K562 (cell line): Measurements from ENCODE around the gene HOGA1. TPM values are rescaled to one million over a fixed set of nuclear protein-coding genes. Genes with fewer than 3 reads are reported as not detected.

ENCODE experiments used
- ATAC-seq: fragments of 200-7000 bp; cut with Tn5 transposase; 3 replicates; pipeline ENCODE4 v1.9.1; 2020; ENCODE audit warnings: moderate library complexity
- BruUV-seq: library from RNA; stranded (reverse); fragments of 400-500 nt; replicated peaks from 2 replicates; lab custom pipeline; 2021; lab: Mats Ljungman, UMichigan
- CTCF ChIA-PET: fragments of 300-600 bp; formaldehyde crosslinking; extraction: SDS; loops from one replicate; lab custom pipeline; 2021; ENCODE audit warnings: low intra/inter-chr PET ratio; lab: Yijun Ruan, JAX
- POLR2A ChIA-PET: fragments of 300-600, 350-650 bp; sonication (Branson Sonifier 250); formaldehyde crosslinking; extraction: SDS; loops from one replicate; lab custom pipeline; 2021; ENCODE audit warnings: antibody characterized with exemption, inconsistent platforms; lab: Yijun Ruan, JAX
- DNase-seq, 4 experiments: peaks; one replicate each; pipeline versions ENCODE4 v3.0.0 to v3.0.0-alpha.2; 2011 to 2018; ENCODE audit warnings: low spot score in 3 of 4, mixed read lengths in 3 of 4; ENCODE audit errors: extremely low read depth in 1 of 4
- FAIRE-seq: peaks from 2 replicates; lab custom pipeline; 2011; peaks lifted over from hg19 to GRCh38; lab: Jason Lieb, UNC
- H2AFZ ChIP-seq: 2 replicates; pipeline ENCODE4 v1.6.0; 2011; ENCODE audit warnings: low read depth, low read length, control low read depth, inconsistent platforms
- H3K27ac ChIP-seq: fragments of 200-600 bp; 3 replicates; pipeline ENCODE4 v1.8.0; 2011; ENCODE audit warnings: low read depth, mild to moderate bottlenecking, control low read depth, inconsistent platforms, low read length, moderate library complexity, mixed read lengths; ENCODE audit errors: extremely low read depth
- H3K27me3 ChIP-seq, 2 experiments: fragments of 300-600 bp in 1 of 2; 2 replicates in 1 of 2; 3 replicates in 1 of 2; pipeline versions ENCODE4 v1.6.0 to v1.8.0; 2011; ENCODE audit warnings: inconsistent platforms in 2 of 2, low read length in 2 of 2, mild to moderate bottlenecking in 1 of 2, mixed read lengths in 1 of 2, moderate library complexity in 1 of 2; ENCODE audit not compliant: control insufficient read depth in 2 of 2, insufficient read depth in 2 of 2
- H3K36me3 ChIP-seq: fragments of 300-600 bp; 3 replicates; pipeline ENCODE4 v1.8.0; 2011; ENCODE audit warnings: mild to moderate bottlenecking, low read length, inconsistent platforms; ENCODE audit not compliant: control insufficient read depth, insufficient read depth
- H3K4me1 ChIP-seq, 2 experiments: fragments of 200-600 bp in 1 of 2; replicated peaks in 1 of 2; 2 replicates in 1 of 2; 3 replicates in 1 of 2; pipeline versions ENCODE4 v1.5.1 to v1.8.0; 2011; ENCODE audit warnings: inconsistent platforms in 2 of 2, low read length in 2 of 2, mild to moderate bottlenecking in 1 of 2, mixed read lengths in 1 of 2, moderate library complexity in 1 of 2; ENCODE audit not compliant: control insufficient read depth in 2 of 2, insufficient read depth in 2 of 2
- H3K4me2 ChIP-seq: 2 replicates; pipeline ENCODE4 v1.6.1; 2011; ENCODE audit warnings: low read length, control low read depth, inconsistent platforms, mixed read lengths; ENCODE audit not compliant: insufficient read depth
- H3K4me3 ChIP-seq: fragments of 200-600 bp; sonication (generic), shearing (Covaris generic); 2 replicates; pipeline ENCODE4 v1.5.1; 2016; ENCODE audit warnings: control low read depth, inconsistent platforms
- H3K79me2 ChIP-seq: fragments of 200-600 bp; 3 replicates; pipeline ENCODE4 v1.8.0; 2011; ENCODE audit warnings: low read length, inconsistent platforms; ENCODE audit not compliant: control insufficient read depth, insufficient read depth
- H3K9ac ChIP-seq, 2 experiments: 2 replicates each; pipeline versions ENCODE4 v1.6.0 to v1.6.1; 2011; ENCODE audit warnings: low read depth in 2 of 2, low read length in 2 of 2, control low read depth in 1 of 2, inconsistent platforms in 1 of 2, mild to moderate bottlenecking in 1 of 2, mixed read lengths in 1 of 2; ENCODE audit not compliant: insufficient read depth in 1 of 2
- H3K9me1 ChIP-seq: one replicate; pipeline ENCODE4 v1.6.0; 2011; ENCODE audit warnings: inconsistent platforms, mild to moderate bottlenecking, low read length, moderate library complexity; ENCODE audit not compliant: control insufficient read depth, insufficient read depth
- H3K9me3 ChIP-seq: replicated peaks from 2 replicates; pipeline ENCODE4 v1.5.1; 2011; ENCODE audit warnings: low read depth, low read length, inconsistent platforms; ENCODE audit not compliant: control insufficient read depth, insufficient read depth
- H4K20me1 ChIP-seq: replicated peaks from 2 replicates; pipeline ENCODE4 v1.6.1; 2011; ENCODE audit warnings: low read length, inconsistent platforms, mixed read lengths; ENCODE audit not compliant: control insufficient read depth, insufficient read depth
- ARNT ChIP-seq, 2 experiments: fragments of 450-650 bp; IDR thresholded peaks; 2 replicates each; pipeline ENCODE4 v1.6.1; 2016; ENCODE audit warnings: mild to moderate bottlenecking in 1 of 2
- ETS2 ChIP-seq: IDR thresholded peaks from 2 replicates; pipeline ENCODE4 v1.6.1; 2016; ENCODE audit warnings: borderline replicate concordance, missing genetic modification characterization, mild to moderate bottlenecking, moderate library complexity, missing compliant biosample characterization; ENCODE audit not compliant: poor library complexity, severe bottlenecking
- GATAD2B ChIP-seq: fragments of 450-650 bp; IDR thresholded peaks from 2 replicates; pipeline ENCODE4 v1.6.1; 2017; ENCODE audit warnings: mild to moderate bottlenecking, borderline replicate concordance
- MTA2 ChIP-seq: fragments of 450-650 bp; IDR thresholded peaks from 2 replicates; pipeline ENCODE4 v1.6.1; 2016; ENCODE audit warnings: low read depth
- RBM17 ChIP-seq: fragments of 200-400 bp; formaldehyde crosslinking; IDR thresholded peaks from 2 replicates; pipeline ENCODE4 v1.6.1; 2017; ENCODE audit warnings: low read depth, mild to moderate bottlenecking, low read length, borderline replicate concordance
- SMARCA4 ChIP-seq: fragments of 450-650 bp; IDR thresholded peaks from 2 replicates; pipeline ENCODE4 v1.6.1; 2016
- TCF7L2 ChIP-seq: fragments of 150-350 bp; IDR thresholded peaks from 2 replicates; pipeline ENCODE4 v1.6.1; 2016; ENCODE audit warnings: low read depth, mild to moderate bottlenecking, low read length, moderate library complexity
- ZFP36 ChIP-seq: fragments of 150-350 bp; IDR thresholded peaks from 2 replicates; pipeline ENCODE4 v1.6.1; 2018; ENCODE audit warnings: low read length, low read depth; ENCODE audit not compliant: partially characterized antibody
- ZMIZ1 ChIP-seq, 2 experiments: fragments of 150-350 bp in 1 of 2; IDR thresholded peaks; 2 replicates each; pipeline ENCODE4 v1.6.1; 2012 to 2016; ENCODE audit warnings: low read depth in 2 of 2, low read length in 2 of 2, mild to moderate bottlenecking in 1 of 2, moderate library complexity in 1 of 2
- ZNF318 ChIP-seq, 2 experiments: fragments of 450-650 bp; IDR thresholded peaks; 2 replicates each; pipeline ENCODE4 v1.6.1; 2016; ENCODE audit warnings: mild to moderate bottlenecking in 2 of 2, borderline replicate concordance in 1 of 2, low read depth in 1 of 2, moderate library complexity in 1 of 2
- ZNF699 ChIP-seq: fragments of 250-450 bp; sonication (Bioruptor Pico); IDR thresholded peaks from 2 replicates; pipeline ENCODE4 v1.8.0; 2021; ENCODE audit warnings: mild to moderate bottlenecking, moderate library complexity; ENCODE audit not compliant: insufficient replicate concordance
- WGBS: fragments of 100-300 bp; shearing (Covaris generic); methylation state at CpG from one replicate; pipeline ENCODE4 v1.1.6; 2016; ENCODE audit warnings: low coverage, mixed read lengths; ENCODE audit not compliant: insufficient coverage; ENCODE audit errors: missing lambda C conversion rate; 5-methylcytosine and 5-hydroxymethylcytosine counted together
- in situ Hi-C: fragments of 300-500 bp; cut with MboI; formaldehyde crosslinking; loops from 4 replicates; pipeline ENCODE4 v1.15.0; 2018; ENCODE audit warnings: inconsistent platforms, mixed read lengths
- intact Hi-C: fragments of 100-400 bp; cut with micrococcal nuclease; formaldehyde crosslinking; loops from 2 replicates; pipeline ENCODE4 v1.14.2; 2022
- polyA plus RNA-seq, 8 experiments: library from polyadenylated mRNA; depleted of rRNA in 4 of 8; stranded (reverse) in 5 of 8; unstranded in 3 of 8; fragments of >200 nt; fragmentation: Nextera tagmentation in 2 of 8; fragmentation: Illumina TruSeq in 1 of 8; extraction: Ambion mirVana in 2 of 8; extraction: Trizol in 1 of 8; gene quantifications; 2 replicates each; pipeline versions ENCODE4 v1.2.1 to v1.2.3, GENCODE V29; 2011 to 2014; ENCODE audit warnings: inconsistent platforms in 1 of 8, missing spikeins in 1 of 8
- total RNA-seq, 7 experiments: library from RNA; depleted of rRNA in 6 of 7; stranded (reverse); fragments of >200 nt in 6 of 7; fragmentation: Illumina TruSeq in 2 of 7; extraction: Trizol in 2 of 7; gene quantifications; 2 replicates each; pipeline versions ENCODE4 v1.2.1 to v1.2.3, GENCODE V29; 2011 to 2021; ENCODE audit warnings: low replicate concordance in 1 of 7

HOGA1 gene
- total and polyA plus RNA-seq, 9 of the 15 experiments (the other 6 are each of a cell fraction or from before 2014, with no cell fraction given), result not detected

- H3K4me3 ChIP-seq, result no peak overlapping the region
- no TSS peak for BruUV-seq
- no peak for FAIRE-seq
- no peak overlapping the region for H2AFZ ChIP-seq
- peaks cover 11 to 13% of the 10 kb centered on the region in 2 experiments; a peak in 3 of 5 replicates for H3K4me1 ChIP-seq
- no peaks in the 10 kb centered on the region for H4K20me1 ChIP-seq
- H3K4me2 ChIP-seq, result no peak overlapping the region
- TF ChIP-seq ETS2 (no peak), MTA2 (no peak), ZMIZ1 (IDR thresholded peaks at IDR 0.05; ENCODE audit: low read depth in 2 of 2, low read length in 2 of 2) (no peak), SMARCA4 (no peak), RBM17 (no peak), ZFP36 (no peak), ZNF318 (IDR thresholded peaks at IDR 0.05; ENCODE audit: borderline replicate concordance in 1 of 2, low read depth in 1 of 2) (no peak), ARNT (IDR thresholded peaks at IDR 0.05) (no peak), TCF7L2 (no peak), GATAD2B (no peak), ZNF699 (CRISPR knock-in tag) (no peak)
- CTCF ChIA-PET, result no interaction called here
- H3K36me3 ChIP-seq, result no peaks in the 10 kb centered on the region
- no peak for ATAC-seq
- no peak overlapping the region for H3K9ac ChIP-seq
- intact Hi-C loops (no loop called here), in situ Hi-C loops (no loop called here)
- no peak overlapping the region for H3K27ac ChIP-seq
- H3K9me3 ChIP-seq, result no peaks in the 10 kb centered on the region
- no peaks in the 10 kb centered on the region for H3K27me3 ChIP-seq
- WGBS, result 80% methylated on average over 1 of the region's 1 CpG
- no peak for DNase-seq
- no peaks in the 10 kb centered on the region for H3K79me2 ChIP-seq
- POLR2A ChIA-PET, result interaction anchor here (1.0 kb wide), 1 partner anchor 11 kb away, joined by 3 read pairs; no protein-coding TSS in a partner anchor
- no peaks in the 10 kb centered on the region for H3K9me1 ChIP-seq
These were observed 39.1 kb downstream of the HOGA1 start for GRCh38 chr10:97623277-97623676.
